Effector CD8-positive, alpha-beta T cell (primary cell): ENCODE results near the gene PNMA8B.

Experiments
- DNase-seq: peaks from one replicate; lab custom pipeline; 2025; lab: John Stamatoyannopoulos, UW

PNMA8B gene

GRCh38 chr19:46456930-46457329 lies 38.7 kb downstream of the PNMA8B start:
- no peak for DNase-seq

- DNase-seq: no peak
Observed at GRCh38 chr19:46454244-46454643, 41.4 kb downstream of the PNMA8B start.

- no peak for DNase-seq
Observed at GRCh38 chr19:46453661-46454060, 42.0 kb downstream of the PNMA8B start.

GRCh38 chr19:46452186-46452585 lies 43.5 kb downstream of the PNMA8B start:
- no peak for DNase-seq

GRCh38 chr19:46451352-46451751 lies 44.3 kb downstream of the PNMA8B start:
- DNase-seq: no peak

GRCh38 chr19:46450737-46451136 lies 44.9 kb downstream of the PNMA8B start:
- no peak for DNase-seq

- DNase-seq: no peak
Observed at GRCh38 chr19:46449228-46449627, 46.4 kb downstream of the PNMA8B start.

GRCh38 chr19:46448601-46449000 lies 47.1 kb downstream of the PNMA8B start:
- no peak for DNase-seq

GRCh38 chr19:46447824-46448223 lies 47.8 kb downstream of the PNMA8B start:
- no peak for DNase-seq

GRCh38 chr19:46447006-46447405 lies 48.7 kb downstream of the PNMA8B start:
- no peak for DNase-seq

GRCh38 chr19:46446021-46446420 lies 49.6 kb downstream of the PNMA8B start:
- DNase-seq: no peak

- DNase-seq: no peak
Observed at GRCh38 chr19:46442808-46443450, 52.7 kb downstream of the PNMA8B start.

- DNase-seq: no peak
Observed at GRCh38 chr19:46441866-46442265, 53.8 kb downstream of the PNMA8B start.
